22Rv1 (cell line): ENCODE data around the gene SVOPL.

Source experiments
- H3K27ac ChIP-seq: fragments of 450-650 bp; 2 replicates; pipeline ENCODE4 v1.5.1; 2017
- ZFX ChIP-seq: fragments of 450-650 bp; IDR thresholded peaks from 2 replicates; pipeline ENCODE4 v1.6.1; 2017; ENCODE audit warnings: antibody characterized with exemption, borderline replicate concordance
- TF ChIP-seq, protein P1 (sequence below): fragments of 450-650 bp; IDR thresholded peaks from 2 replicates; pipeline ENCODE4 v1.5.1; 2017; ENCODE audit warnings: mild to moderate bottlenecking

SVOPL gene

DNA sequence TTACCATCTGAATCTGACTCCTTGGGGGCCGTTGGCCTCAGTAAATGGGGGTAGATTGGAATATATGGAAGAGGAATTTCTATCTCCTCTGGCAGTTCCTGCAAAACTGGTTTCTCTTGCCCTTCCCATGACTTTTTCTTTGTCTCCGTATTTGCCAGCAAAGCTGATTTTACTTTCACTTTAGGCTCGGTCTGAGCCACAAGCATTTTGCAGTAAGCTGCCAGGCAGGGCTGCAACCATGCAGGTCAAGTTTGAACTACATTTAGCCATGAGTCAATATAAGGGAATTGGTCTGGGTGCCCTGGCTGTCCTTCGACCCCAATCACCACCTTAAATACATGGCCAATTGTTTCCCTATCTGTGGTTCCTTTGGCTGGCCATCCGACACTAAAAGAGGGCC is 136.8 kb downstream of the SVOPL start:
- TF ChIP-seq ZFX: no peak
- TF ChIP-seq, protein P1, sequence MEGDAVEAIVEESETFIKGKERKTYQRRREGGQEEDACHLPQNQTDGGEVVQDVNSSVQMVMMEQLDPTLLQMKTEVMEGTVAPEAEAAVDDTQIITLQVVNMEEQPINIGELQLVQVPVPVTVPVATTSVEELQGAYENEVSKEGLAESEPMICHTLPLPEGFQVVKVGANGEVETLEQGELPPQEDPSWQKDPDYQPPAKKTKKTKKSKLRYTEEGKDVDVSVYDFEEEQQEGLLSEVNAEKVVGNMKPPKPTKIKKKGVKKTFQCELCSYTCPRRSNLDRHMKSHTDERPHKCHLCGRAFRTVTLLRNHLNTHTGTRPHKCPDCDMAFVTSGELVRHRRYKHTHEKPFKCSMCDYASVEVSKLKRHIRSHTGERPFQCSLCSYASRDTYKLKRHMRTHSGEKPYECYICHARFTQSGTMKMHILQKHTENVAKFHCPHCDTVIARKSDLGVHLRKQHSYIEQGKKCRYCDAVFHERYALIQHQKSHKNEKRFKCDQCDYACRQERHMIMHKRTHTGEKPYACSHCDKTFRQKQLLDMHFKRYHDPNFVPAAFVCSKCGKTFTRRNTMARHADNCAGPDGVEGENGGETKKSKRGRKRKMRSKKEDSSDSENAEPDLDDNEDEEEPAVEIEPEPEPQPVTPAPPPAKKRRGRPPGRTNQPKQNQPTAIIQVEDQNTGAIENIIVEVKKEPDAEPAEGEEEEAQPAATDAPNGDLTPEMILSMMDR: no peak
- no peak overlapping the region for H3K27ac ChIP-seq

DNA sequence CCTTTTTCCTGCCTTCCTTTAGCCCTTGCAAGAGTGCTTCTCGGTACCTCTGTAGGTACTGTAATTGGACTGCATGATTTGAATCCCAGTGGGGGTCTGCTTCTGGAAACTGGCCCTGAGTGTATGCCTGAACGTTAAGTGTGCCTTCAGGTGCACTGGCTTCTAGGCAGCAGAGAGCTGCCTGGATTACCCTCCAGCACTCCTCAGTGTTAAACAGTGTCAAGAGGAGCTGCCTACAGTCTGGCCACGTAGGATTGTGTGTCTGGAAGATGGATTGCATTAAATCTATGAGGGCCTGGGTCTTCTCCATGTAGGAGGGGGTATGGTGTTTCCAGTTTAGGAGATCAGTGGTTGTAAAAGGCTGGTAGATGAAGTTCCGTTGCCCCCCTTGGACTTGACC is 137.4 kb downstream of the SVOPL start:
- TF ChIP-seq, protein P1: no peak
- no peak overlapping the region for H3K27ac ChIP-seq

DNA sequence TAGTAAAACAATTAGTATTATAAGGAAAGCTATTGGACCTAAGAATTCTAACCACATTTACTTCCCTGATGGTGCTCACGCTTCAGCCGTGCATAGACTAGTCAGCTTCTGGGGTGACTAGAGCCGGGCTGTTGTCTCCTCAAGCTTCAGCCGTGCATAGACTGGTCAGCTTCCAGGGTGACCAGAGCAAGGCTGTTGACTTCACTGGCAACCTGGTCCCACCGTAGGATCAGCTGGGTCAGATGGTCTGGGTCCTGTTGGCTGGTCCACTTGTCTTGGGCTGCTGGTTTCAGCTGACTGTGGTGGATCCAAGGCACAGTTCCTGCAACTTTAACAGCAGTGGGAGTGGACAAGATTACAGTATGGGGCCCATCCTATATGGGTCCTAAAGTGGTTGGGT is 141.7 kb downstream of the SVOPL start:
- no peak overlapping the region for H3K27ac ChIP-seq
- no peak for TF ChIP-seq ZFX

DNA sequence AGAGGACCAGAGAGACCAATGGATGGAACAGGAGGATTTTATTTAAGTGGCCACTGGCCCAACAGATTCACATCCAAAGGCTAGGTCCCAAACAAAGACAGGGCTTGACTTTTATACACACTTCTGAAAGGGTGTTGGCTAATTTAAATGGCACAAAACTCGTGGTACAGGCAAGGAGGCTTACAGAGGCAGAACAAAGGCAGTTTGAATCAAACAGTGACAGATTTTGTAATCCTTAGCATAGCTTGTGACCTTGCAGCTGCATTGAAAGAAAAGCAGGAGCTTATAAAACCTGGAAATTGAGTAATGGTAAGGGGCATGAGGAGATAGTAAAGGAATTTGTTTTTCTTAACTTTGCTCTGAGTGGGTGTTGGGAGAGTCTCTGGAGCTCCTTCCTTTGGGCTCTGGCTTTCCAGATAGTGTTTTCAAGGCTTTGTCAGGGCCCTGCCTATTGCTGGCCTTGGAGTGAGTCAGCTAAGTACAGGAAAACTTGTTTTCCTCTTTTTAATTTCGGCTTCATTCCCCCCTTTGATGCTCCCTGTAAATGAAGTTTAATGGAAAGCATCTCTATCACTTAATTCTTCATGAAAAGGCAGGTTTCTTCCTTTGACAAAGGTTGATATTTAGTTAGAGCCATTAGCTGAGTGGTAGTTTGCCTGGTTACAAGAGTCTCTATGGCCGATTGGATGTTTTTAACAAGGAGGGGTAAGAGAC is 144.2 kb downstream of the SVOPL start:
- no peak overlapping the region for H3K27ac ChIP-seq

DNA sequence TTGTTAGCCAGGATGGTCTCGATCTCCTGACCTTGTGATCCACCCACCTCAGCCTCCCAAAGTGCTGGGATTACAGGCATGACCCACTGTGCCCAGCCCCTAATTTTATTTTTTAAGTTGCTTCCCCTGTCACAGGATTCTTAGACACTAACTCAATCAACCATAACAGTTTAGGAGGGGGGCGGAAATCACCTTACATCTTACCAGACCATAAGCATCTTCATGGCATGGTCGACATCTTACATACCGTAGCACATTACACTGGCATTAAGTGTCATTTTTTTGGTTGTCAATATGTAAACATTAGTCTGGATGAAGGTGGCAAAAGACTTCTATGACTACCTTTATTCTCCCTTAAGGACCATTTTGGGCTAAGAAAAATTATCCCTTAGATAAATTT is 145.5 kb downstream of the SVOPL start:
- TF ChIP-seq ZFX: no peak
- TF ChIP-seq, protein P1: no peak
- H3K27ac ChIP-seq: no peak overlapping the region

More for the DNA sequence above, 144.2 kb downstream of the SVOPL start:
- no peak for TF ChIP-seq ZFX
- TF ChIP-seq, protein P1: no peak

DNA sequence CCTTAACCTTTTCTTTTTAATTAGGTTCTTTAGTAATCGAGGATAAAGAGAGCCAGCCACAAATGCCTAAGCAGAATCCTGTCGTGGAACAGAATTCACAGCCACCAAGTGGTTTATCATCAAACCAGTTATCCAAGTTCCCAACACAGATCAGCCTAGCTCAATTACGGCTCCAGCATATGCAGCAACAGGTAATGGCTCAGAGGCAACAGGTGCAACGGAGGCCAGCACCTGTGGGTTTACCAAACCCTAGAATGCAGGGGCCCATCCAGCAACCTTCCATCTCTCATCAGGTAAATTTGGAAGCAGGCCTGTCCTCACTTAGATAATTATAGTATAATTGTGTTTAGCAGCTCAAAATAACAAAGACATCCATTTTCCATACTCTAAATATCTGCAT is 146.5 kb downstream of the SVOPL start:
- no peak overlapping the region for H3K27ac ChIP-seq
- TF ChIP-seq, protein P1: no peak
- no peak for TF ChIP-seq ZFX

DNA sequence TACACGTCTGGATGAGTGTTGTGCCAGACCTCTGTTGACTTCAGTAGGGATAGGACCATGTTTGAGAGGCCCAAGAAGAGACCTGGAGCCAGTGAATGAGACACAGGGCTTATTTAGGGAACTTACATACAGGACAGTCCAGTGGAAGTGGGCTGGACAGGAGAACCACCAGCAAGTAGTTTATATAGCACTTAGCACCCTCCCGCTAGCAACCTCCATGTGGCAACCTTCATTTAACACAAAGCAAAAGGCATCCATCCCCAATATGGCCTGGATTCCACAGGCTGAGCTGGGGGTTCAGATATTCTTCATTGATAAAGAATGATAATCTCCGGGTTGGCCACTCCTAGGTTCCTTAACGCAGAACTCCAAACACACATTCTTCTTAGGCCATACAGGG is 147.4 kb downstream of the SVOPL start:
- TF ChIP-seq ZFX: no peak
- TF ChIP-seq, protein P1: no peak
- H3K27ac ChIP-seq: no peak overlapping the region

DNA sequence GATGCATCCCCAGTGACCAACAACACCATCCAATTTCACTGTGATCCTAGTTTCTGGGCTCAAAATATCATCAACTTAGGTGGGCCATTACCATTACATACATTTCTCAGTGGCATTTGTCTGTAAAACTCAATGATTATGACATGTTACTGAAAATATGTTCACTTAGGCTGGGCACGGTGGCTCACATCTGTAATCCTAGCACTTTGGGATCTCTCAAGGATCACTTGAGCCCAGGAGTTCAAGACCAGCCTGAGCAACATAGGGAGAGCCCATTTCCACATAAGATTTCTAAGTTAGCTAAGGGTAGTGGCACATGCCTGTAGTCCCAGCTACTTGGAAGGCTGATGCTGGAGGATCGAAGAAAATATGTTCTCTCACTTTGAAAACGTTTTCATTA is 150.1 kb downstream of the SVOPL start:
- TF ChIP-seq ZFX: no peak
- TF ChIP-seq, protein P1: no peak
- no peak overlapping the region for H3K27ac ChIP-seq
